BE2C (cell line): ENCODE measurements around the gene GUK1.
A peak's percentile ranks its signal among the peaks of the same experiment; 100 is the strongest.

ENCODE experiments used
- DNase-seq: peaks from one replicate; pipeline ENCODE4 v3.0.0-alpha.2; 2020
- H3K27me3 ChIP-seq: fragments of 250-450 bp; sonication (Bioruptor Pico); 2 replicates; pipeline ENCODE4 v1.5.1; 2020; ENCODE audit warnings: mild to moderate bottlenecking
- H3K36me3 ChIP-seq: fragments of 250-450 bp; sonication (Bioruptor Pico); 2 replicates; pipeline ENCODE4 v1.5.1; 2020; ENCODE audit warnings: mild to moderate bottlenecking
- H3K4me1 ChIP-seq: fragments of 250-450 bp; sonication (Bioruptor Pico); 2 replicates; pipeline ENCODE4 v1.5.1; 2020
- H3K4me3 ChIP-seq: 2 replicates; pipeline ENCODE4 v1.5.1; 2011; ENCODE audit warnings: low read depth, low read length
- H3K9me3 ChIP-seq: fragments of 250-450 bp; sonication (Bioruptor Pico); 2 replicates; pipeline ENCODE4 v1.5.1; 2020
- TF ChIP-seq, protein P1 (sequence below): IDR thresholded peaks from 2 replicates; pipeline ENCODE4 v1.5.1; 2012; ENCODE audit warnings: mild to moderate bottlenecking, low read depth, low read length

Gene GUK1

GRCh38 chr1:228163776-228164519 is 23.9 kb downstream of the GUK1 start:
- no peaks in the 10 kb centered on the region for H3K9me3 ChIP-seq
- no peak overlapping the region for H3K4me3 ChIP-seq
- peaks cover 8% of the 10 kb centered on the region; the same call in 1 of the 2 replicates for H3K4me1 ChIP-seq
- DNase-seq: no peak
- no peaks in the 10 kb centered on the region for H3K36me3 ChIP-seq
- H3K27me3 ChIP-seq: no peaks in the 10 kb centered on the region
- TF ChIP-seq, protein P1, sequence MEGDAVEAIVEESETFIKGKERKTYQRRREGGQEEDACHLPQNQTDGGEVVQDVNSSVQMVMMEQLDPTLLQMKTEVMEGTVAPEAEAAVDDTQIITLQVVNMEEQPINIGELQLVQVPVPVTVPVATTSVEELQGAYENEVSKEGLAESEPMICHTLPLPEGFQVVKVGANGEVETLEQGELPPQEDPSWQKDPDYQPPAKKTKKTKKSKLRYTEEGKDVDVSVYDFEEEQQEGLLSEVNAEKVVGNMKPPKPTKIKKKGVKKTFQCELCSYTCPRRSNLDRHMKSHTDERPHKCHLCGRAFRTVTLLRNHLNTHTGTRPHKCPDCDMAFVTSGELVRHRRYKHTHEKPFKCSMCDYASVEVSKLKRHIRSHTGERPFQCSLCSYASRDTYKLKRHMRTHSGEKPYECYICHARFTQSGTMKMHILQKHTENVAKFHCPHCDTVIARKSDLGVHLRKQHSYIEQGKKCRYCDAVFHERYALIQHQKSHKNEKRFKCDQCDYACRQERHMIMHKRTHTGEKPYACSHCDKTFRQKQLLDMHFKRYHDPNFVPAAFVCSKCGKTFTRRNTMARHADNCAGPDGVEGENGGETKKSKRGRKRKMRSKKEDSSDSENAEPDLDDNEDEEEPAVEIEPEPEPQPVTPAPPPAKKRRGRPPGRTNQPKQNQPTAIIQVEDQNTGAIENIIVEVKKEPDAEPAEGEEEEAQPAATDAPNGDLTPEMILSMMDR: no peak

DNA sequence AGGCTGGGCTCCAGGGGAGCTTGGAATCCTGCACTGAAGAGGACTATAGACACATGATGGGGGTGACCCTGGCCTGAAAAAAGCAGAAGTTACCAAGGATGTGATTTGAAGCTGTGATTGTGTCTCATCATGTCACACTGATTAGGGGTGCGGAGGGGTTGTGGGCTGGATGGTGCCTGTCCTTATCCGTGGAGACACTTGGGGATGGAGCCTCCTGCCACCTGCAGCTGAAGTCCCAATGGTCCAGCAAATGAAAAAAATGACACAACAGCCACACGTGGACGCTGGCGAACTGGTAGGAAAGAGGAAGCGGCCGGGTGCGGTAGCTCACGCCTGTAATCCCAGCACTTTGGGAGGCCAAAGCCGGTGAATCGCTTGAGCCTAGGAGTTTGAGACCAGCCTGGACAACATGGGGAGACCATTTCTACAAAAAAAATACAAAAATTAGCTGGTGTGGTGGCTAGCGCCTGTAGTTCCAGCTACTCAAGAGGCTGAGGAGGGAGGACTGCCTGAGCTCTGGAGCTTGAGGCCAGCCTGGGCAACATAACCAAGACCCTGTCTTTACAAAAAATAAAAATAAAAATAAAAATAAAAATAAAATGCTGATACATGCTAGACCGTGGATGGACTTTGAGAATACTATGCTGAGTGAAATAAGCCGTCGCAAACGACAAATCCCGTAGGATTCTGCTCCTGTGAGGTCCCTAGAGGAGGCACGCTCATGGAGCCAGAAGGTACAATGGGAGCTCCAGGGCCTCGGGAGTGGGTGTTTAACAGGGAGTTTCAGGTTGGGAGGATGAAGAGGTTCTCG is 24.7 kb downstream of the GUK1 start:
- Histone ChIP-seq H3K27me3 (no peaks in the 10 kb centered on the region), H3K4me3 (peak overlapping the region; percentile 54), H3K9me3 (no peaks in the 10 kb centered on the region), H3K36me3 (no peaks in the 10 kb centered on the region), H3K4me1 (peaks cover 8% of the 10 kb centered on the region; the same call in 1 of the 2 replicates)
- TF ChIP-seq, protein P1: no peak
- DNase-seq: no peak

- TF ChIP-seq, protein P1: peak; percentile 72
- Histone ChIP-seq H3K9me3 (no peaks in the 10 kb centered on the region), H3K36me3 (no peaks in the 10 kb centered on the region), H3K4me1 (peaks cover 8% of the 10 kb centered on the region; the same call in 1 of the 2 replicates), H3K27me3 (no peaks in the 10 kb centered on the region), H3K4me3 (peak within 1 kb of the TSS; percentile 66)
- peak; percentile 99 for DNase-seq
Measured at GRCh38 chr1:228165372-228166169, 25.5 kb downstream of the GUK1 start, which contains the start of gene IBA57. Gene IBA57, plus strand, starts transcription at chr1:228165804. Its CDS starts 13 bp downstream, at chr1:228165817.

DNA sequence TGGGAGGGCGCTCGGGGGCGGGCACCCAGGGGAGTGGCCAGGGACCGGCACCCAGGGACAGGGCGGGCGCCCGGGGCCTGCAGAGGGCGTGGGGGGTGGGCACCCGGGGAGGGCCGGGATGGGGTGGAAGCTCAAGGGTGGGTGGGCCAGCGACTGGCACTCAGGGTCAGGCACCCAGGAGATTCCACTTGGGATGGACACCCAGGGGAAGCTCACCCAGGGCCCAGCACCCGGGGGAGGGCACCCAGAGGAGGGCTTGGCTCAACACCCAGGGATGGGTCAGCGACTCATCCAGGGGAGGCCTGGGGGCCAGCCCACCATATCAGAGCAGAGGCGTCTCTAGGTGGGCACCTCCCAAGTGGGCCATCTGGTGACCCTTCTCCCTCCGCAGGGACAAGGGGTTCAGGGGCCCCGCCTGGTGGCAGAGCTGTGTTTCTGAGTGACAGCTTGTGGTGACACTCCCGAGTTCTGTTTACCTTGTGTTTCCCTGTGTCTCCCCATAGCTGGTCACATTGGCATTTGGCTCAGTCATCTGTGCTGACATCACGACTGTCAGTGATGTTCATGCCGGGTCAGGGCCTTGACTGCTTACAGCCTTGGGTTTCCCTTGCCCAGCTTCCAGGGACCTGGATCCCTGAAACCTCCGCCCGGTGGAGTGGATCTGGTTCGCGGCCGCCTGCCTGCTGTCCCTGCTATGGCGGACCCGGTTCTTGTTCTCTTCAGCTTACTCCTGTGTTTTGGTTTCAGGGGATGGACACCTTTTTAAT is 26.3 kb downstream of the GUK1 start:
- Histone ChIP-seq H3K4me3 (peak overlapping the region; percentile 66), H3K4me1 (peaks cover 8% of the 10 kb centered on the region; the same call in 1 of the 2 replicates), H3K27me3 (no peaks in the 10 kb centered on the region), H3K9me3 (no peaks in the 10 kb centered on the region), H3K36me3 (no peaks in the 10 kb centered on the region)
- TF ChIP-seq, protein P1: peak; percentile 50
- DNase-seq: peak; percentile 58

- TF ChIP-seq, protein P1: no peak
- H3K36me3 ChIP-seq: no peaks in the 10 kb centered on the region
- DNase-seq: no peak
- no peaks in the 10 kb centered on the region for H3K4me1 ChIP-seq
- H3K4me3 ChIP-seq: no peak overlapping the region
- no peaks in the 10 kb centered on the region for H3K27me3 ChIP-seq
- no peaks in the 10 kb centered on the region for H3K9me3 ChIP-seq
Measured at GRCh38 chr1:228168563-228169270, 28.6 kb downstream of the GUK1 start.
